HCT116 (cell line): ENCODE data around the gene ZNF396. TPM values are rescaled to one million over a fixed set of nuclear protein-coding genes. Genes with fewer than 3 reads are reported as not detected.

ENCODE experiments used
- ATAC-seq: fragments of 200-7000 bp; cut with Tn5 transposase; 2 replicates; pipeline ENCODE4 v1.9.1; 2020; ENCODE audit warnings: mild to moderate bottlenecking, moderate library complexity
- BruUV-seq: library from RNA; stranded (reverse); fragments of 400-500 nt; replicated peaks from 2 replicates; lab custom pipeline; 2021; lab: Mats Ljungman, UMichigan
- CTCF ChIA-PET: fragments of 300-600 bp; sonication (Branson Sonifier 250); formaldehyde crosslinking; loops from one replicate; lab custom pipeline; 2021; ENCODE audit warnings: antibody characterized with exemption; lab: Charles Lee
- POLR2A ChIA-PET: fragments of 300-600, 350-600 bp; sonication (Branson Sonifier 250); formaldehyde crosslinking; loops from one replicate; lab custom pipeline; 2021; ENCODE audit warnings: antibody characterized with exemption; lab: Charles Lee
- RAD21 ChIA-PET, 2 experiments: fragments of 300-600 bp; sonication (Branson Sonifier 250); formaldehyde crosslinking; loops; one replicate each; lab custom pipeline; 2023; ENCODE audit warnings: low total read pairs in 2 of 2; ENCODE audit not compliant: uncharacterized antibody in 2 of 2, unreplicated experiment in 2 of 2, low non-redundant PET in 1 of 2; lab: Charles Lee
- DNase-seq: peaks from one replicate; pipeline ENCODE4 v3.0.0-alpha.2; 2010; ENCODE audit warnings: low read depth, low spot score
- H2AFZ ChIP-seq: fragments of 200-600 bp; shearing (Covaris generic), sonication (generic); 2 replicates; pipeline ENCODE4 v1.6.1; 2017; ENCODE audit warnings: low read depth, mixed run types, mixed read lengths, antibody characterized with exemption, low read length; ENCODE audit not compliant: poor library complexity, severe bottlenecking
- H3K27ac ChIP-seq: 2 replicates; pipeline ENCODE4 v1.5.1; 2012; ENCODE audit warnings: low read depth, low read length
- H3K27me3 ChIP-seq: fragments of 200-600 bp; sonication (generic); 2 replicates; pipeline ENCODE4 v1.6.1; 2016; ENCODE audit warnings: mixed run types, low read length, mixed read lengths; ENCODE audit not compliant: insufficient read depth
- H3K36me3 ChIP-seq, 2 experiments: fragments of 200-500 bp in 1 of 2; fragments of 200-600 bp in 1 of 2; sonication (Bioruptor generic) in 1 of 2; sonication (generic) in 1 of 2; 2 replicates each; pipeline versions ENCODE4 v1.5.1 to v1.6.1; 2014 to 2016; ENCODE audit warnings: low read length in 2 of 2, inconsistent platforms in 1 of 2, mixed read lengths in 1 of 2, mixed run types in 1 of 2; ENCODE audit not compliant: insufficient read depth in 2 of 2, control insufficient read depth in 1 of 2
- H3K4me1 ChIP-seq, 2 experiments: fragments of 200-600 bp in 1 of 2; sonication (generic) in 1 of 2; 2 replicates each; pipeline versions ENCODE4 v1.5.1 to v1.6.1; 2012 to 2017; ENCODE audit warnings: low read length in 2 of 2, inconsistent platforms in 1 of 2, mild to moderate bottlenecking in 1 of 2, mixed read lengths in 1 of 2, mixed run types in 1 of 2, moderate library complexity in 1 of 2; ENCODE audit not compliant: insufficient read depth in 2 of 2, control insufficient read depth in 1 of 2
- H3K4me2 ChIP-seq: fragments of 200-600 bp; sonication (generic); 2 replicates; pipeline ENCODE4 v1.6.1; 2017; ENCODE audit warnings: mixed run types, low read length, mixed read lengths
- H3K4me3 ChIP-seq, 2 experiments: fragments of 200-600 bp in 1 of 2; sonication (generic) in 1 of 2; replicated peaks in 1 of 2; 2 replicates each; pipeline ENCODE4 v1.5.1; 2011 to 2016; ENCODE audit warnings: low read length in 2 of 2, control low read depth in 1 of 2, low read depth in 1 of 2, mild to moderate bottlenecking in 1 of 2, mixed read lengths in 1 of 2, mixed run types in 1 of 2
- H3K79me2 ChIP-seq: fragments of 200-600 bp; sonication (generic); 2 replicates; pipeline ENCODE4 v1.6.1; 2017; ENCODE audit warnings: mild to moderate bottlenecking, mixed run types, low read length, moderate library complexity, mixed read lengths; ENCODE audit not compliant: insufficient read depth
- H3K9ac ChIP-seq: fragments of 200-600 bp; sonication (generic); 2 replicates; pipeline ENCODE4 v1.6.1; 2016; ENCODE audit warnings: low read length, mixed read lengths
- H3K9me2 ChIP-seq: fragments of 200-600 bp; sonication (generic), shearing (Covaris generic); 2 replicates; pipeline ENCODE4 v1.6.1; 2017; ENCODE audit warnings: mixed run types, mild to moderate bottlenecking, moderate library complexity; ENCODE audit not compliant: insufficient read depth
- H3K9me3 ChIP-seq, 2 experiments: fragments of 200-500 bp in 1 of 2; fragments of 200-600 bp in 1 of 2; sonication (Bioruptor generic) in 1 of 2; sonication (generic) in 1 of 2; 2 replicates each; pipeline ENCODE4 v1.6.1; 2014 to 2017; ENCODE audit warnings: low read length in 2 of 2, mixed read lengths in 2 of 2, inconsistent platforms in 1 of 2, low read depth in 1 of 2, mild to moderate bottlenecking in 1 of 2, mixed run types in 1 of 2, moderate library complexity in 1 of 2; ENCODE audit not compliant: control insufficient read depth in 1 of 2, insufficient read depth in 1 of 2
- H4K20me1 ChIP-seq: fragments of 200-600 bp; sonication (generic), shearing (Covaris generic); 2 replicates; pipeline ENCODE4 v1.6.1; 2017; ENCODE audit warnings: mixed run types, mild to moderate bottlenecking, moderate library complexity; ENCODE audit not compliant: insufficient read depth
- CBX3 ChIP-seq: IDR thresholded peaks from 2 replicates; pipeline ENCODE4 v1.6.1; 2012; ENCODE audit warnings: low read depth
- EGR1 ChIP-seq: IDR thresholded peaks from 2 replicates; pipeline ENCODE4 v1.6.1; 2012; ENCODE audit warnings: low read depth
- EZH2 ChIP-seq: fragments of 200-600 bp; sonication (generic); IDR thresholded peaks from 2 replicates; pipeline ENCODE4 v1.6.1; 2017; ENCODE audit warnings: antibody characterized with exemption, mixed run types
- EZH2phosphoT487 ChIP-seq: fragments of 200-600 bp; IDR thresholded peaks from 2 replicates; pipeline ENCODE4 v1.6.1; 2018; ENCODE audit warnings: antibody characterized with exemption, borderline replicate concordance
- SIN3A ChIP-seq: IDR thresholded peaks from 2 replicates; pipeline ENCODE4 v1.6.1; 2012; ENCODE audit warnings: low read depth
- SP1 ChIP-seq: IDR thresholded peaks from 2 replicates; pipeline ENCODE4 v1.6.1; 2012; ENCODE audit warnings: low read depth
- YY1 ChIP-seq: IDR thresholded peaks from 2 replicates; pipeline ENCODE4 v1.6.1; 2011; ENCODE audit warnings: low read length, low read depth, moderate library complexity, mild to moderate bottlenecking; ENCODE audit not compliant: insufficient replicate concordance; ENCODE audit errors: extremely low read depth
- intact Hi-C: fragments of 100-400 bp; cut with micrococcal nuclease; formaldehyde crosslinking; loops from 2 replicates; pipeline ENCODE4 v1.10.0; 2022
- total RNA-seq: library from RNA; stranded (reverse); gene quantifications from one replicate; pipeline ENCODE4 v1.2.1, GENCODE V29; 2021; ENCODE audit not compliant: unreplicated experiment
- TF ChIP-seq, protein P1 (sequence below): IDR thresholded peaks from 2 replicates; pipeline ENCODE4 v1.6.1; 2011; ENCODE audit warnings: mild to moderate bottlenecking, low read length, moderate library complexity; ENCODE audit not compliant: insufficient replicate concordance; ENCODE audit errors: extremely low read depth
- TF ChIP-seq, protein P2 (sequence below), 3 experiments: fragments of 200-600 bp in 1 of 3; sonication (generic) in 1 of 3; IDR thresholded peaks in 2 of 3; conservative IDR thresholded peaks in 1 of 3; 2 replicates each; pipeline ENCODE4 v1.5.1; 2012 to 2017; ENCODE audit warnings: low read depth in 2 of 3, low read length in 2 of 3, antibody characterized with exemption in 1 of 3, borderline replicate concordance in 1 of 3, control low read depth in 1 of 3, mild to moderate bottlenecking in 1 of 3, mixed read lengths in 1 of 3, mixed run types in 1 of 3, moderate library complexity in 1 of 3; ENCODE audit not compliant: insufficient read depth in 1 of 3

Gene ZNF396
- total RNA-seq, 1 experiment from 2014 or later = 1.3 TPM

DNA sequence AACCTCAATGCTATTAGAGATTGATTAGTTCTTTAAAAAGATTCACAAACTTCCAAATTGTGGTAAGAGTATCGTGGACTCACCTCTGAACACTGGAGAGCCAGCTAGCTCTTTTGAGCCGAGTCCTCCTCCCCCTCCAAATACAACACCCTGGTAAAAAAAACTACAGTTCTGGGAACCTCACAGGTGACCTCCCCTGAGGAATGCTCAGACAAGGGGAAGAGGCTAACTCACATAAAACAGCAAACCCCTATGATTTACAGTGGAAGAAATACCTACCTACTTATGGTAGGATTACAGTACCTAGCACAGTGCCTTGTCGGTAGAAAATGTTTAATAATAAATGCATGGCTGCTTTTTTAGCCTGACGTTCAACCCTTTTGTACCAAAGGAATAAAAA is 41.3 kb downstream of the ZNF396 start:
- Histone ChIP-seq H3K27me3 (no peaks in the 10 kb centered on the region), H3K4me3 (no peak overlapping the region), H4K20me1 (no peaks in the 10 kb centered on the region), H3K4me2 (no peak overlapping the region), H3K27ac (no peak overlapping the region), H3K9ac (no peak overlapping the region), H3K79me2 (peaks cover 57% of the 10 kb centered on the region), H3K36me3 (peaks cover 58 to 78% of the 10 kb centered on the region in 2 experiments), H3K4me1 (no peaks in the 10 kb centered on the region), H2AFZ (no peak overlapping the region), H3K9me3 (no peaks in the 10 kb centered on the region), H3K9me2 (no peaks in the 10 kb centered on the region)
- ChIA-PET RAD21 (no interaction called here), CTCF (no interaction called here), POLR2A (no interaction called here)
- intact Hi-C loops = no loop called here
- DNase-seq (no peak), ATAC-seq (no peak)
- BruUV-seq = no TSS peak
- TF ChIP-seq SIN3A (no peak), YY1 (no peak), EGR1 (no peak), CBX3 (no peak), SP1 (no peak), EZH2phosphoT487 (no peak), EZH2 (no peak)
- TF ChIP-seq, protein P1, sequence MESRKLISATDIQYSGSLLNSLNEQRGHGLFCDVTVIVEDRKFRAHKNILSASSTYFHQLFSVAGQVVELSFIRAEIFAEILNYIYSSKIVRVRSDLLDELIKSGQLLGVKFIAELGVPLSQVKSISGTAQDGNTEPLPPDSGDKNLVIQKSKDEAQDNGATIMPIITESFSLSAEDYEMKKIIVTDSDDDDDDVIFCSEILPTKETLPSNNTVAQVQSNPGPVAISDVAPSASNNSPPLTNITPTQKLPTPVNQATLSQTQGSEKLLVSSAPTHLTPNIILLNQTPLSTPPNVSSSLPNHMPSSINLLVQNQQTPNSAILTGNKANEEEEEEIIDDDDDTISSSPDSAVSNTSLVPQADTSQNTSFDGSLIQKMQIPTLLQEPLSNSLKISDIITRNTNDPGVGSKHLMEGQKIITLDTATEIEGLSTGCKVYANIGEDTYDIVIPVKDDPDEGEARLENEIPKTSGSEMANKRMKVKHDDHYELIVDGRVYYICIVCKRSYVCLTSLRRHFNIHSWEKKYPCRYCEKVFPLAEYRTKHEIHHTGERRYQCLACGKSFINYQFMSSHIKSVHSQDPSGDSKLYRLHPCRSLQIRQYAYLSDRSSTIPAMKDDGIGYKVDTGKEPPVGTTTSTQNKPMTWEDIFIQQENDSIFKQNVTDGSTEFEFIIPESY = no peak
- TF ChIP-seq, protein P2, sequence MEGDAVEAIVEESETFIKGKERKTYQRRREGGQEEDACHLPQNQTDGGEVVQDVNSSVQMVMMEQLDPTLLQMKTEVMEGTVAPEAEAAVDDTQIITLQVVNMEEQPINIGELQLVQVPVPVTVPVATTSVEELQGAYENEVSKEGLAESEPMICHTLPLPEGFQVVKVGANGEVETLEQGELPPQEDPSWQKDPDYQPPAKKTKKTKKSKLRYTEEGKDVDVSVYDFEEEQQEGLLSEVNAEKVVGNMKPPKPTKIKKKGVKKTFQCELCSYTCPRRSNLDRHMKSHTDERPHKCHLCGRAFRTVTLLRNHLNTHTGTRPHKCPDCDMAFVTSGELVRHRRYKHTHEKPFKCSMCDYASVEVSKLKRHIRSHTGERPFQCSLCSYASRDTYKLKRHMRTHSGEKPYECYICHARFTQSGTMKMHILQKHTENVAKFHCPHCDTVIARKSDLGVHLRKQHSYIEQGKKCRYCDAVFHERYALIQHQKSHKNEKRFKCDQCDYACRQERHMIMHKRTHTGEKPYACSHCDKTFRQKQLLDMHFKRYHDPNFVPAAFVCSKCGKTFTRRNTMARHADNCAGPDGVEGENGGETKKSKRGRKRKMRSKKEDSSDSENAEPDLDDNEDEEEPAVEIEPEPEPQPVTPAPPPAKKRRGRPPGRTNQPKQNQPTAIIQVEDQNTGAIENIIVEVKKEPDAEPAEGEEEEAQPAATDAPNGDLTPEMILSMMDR (IDR thresholded peaks at IDR 0.05 in 2 of 3, conservative IDR thresholded peaks at IDR 0.05 in 1 of 3; ENCODE audit: borderline replicate concordance in 1 of 3, insufficient read depth in 1 of 3, low read depth in 2 of 3, low read length in 2 of 3) = no peak
